ENCODE results near the gene GLCCI1.
A peak's percentile ranks its signal among the peaks of the same experiment; 100 is the strongest.

The GLCCI1 gene

GRCh38 chr7:7984424-7984823, 15.8 kb downstream of the GLCCI1 start:
- no peak overlapping the region for H3K4me3 ChIP-seq (ENCODE audit: low read length, poor library complexity, severe bottlenecking)

GRCh38 chr7:7988706-7989105, 20.1 kb downstream of the GLCCI1 start:
- Histone ChIP-seq H3K9ac (ENCODE audit: low read depth, low read length, poor library complexity, severe bottlenecking) (no peak overlapping the region), H3K4me2 (ENCODE audit: low read depth, low read length, poor library complexity, severe bottlenecking) (peak overlapping the region; percentile 74), H2AFZ (ENCODE audit: low read length) (no peak overlapping the region), H4K20me1 (ENCODE audit: insufficient read depth, low read length, poor library complexity, severe bottlenecking) (peaks cover 68% of the 10 kb centered on the region), H3K36me3 (ENCODE audit: insufficient read depth, low read length) (peaks cover 6% of the 10 kb centered on the region; the same call in 1 of the 2 replicates), H3K27me3 (ENCODE audit: insufficient read depth, low read length, poor library complexity, severe bottlenecking) (no peaks in the 10 kb centered on the region), H3K9me2 (replicated peaks; ENCODE audit: low read depth, low read length) (no peaks in the 10 kb centered on the region), H3F3A (ENCODE audit: low read depth) (no peaks in the 10 kb centered on the region), H3K79me2 (ENCODE audit: insufficient read depth, low read length) (peaks cover 100% of the 10 kb centered on the region), H3K4me1 (ENCODE audit: insufficient read depth, low read length, poor library complexity, severe bottlenecking) (peaks cover 35% of the 10 kb centered on the region), H3K9me3 (ENCODE audit: insufficient read depth, low read depth, low read length) (peaks cover 13% of the 10 kb centered on the region; the same call in 1 of the 2 replicates), H3K4me3 (ENCODE audit: low read length, poor library complexity, severe bottlenecking) (no peak overlapping the region)
- no peak for TF ChIP-seq EZH2phosphoT487 (IDR thresholded peaks at IDR 0.05; ENCODE audit: borderline replicate concordance)
- no peak for TF ChIP-seq CTCF (conservative IDR thresholded peaks at IDR 0.05; ENCODE audit: low read length)

More at GRCh38 chr7:7984424-7984823, 15.8 kb downstream of the GLCCI1 start:
- H3K27me3 ChIP-seq (ENCODE audit: insufficient read depth, low read length, poor library complexity, severe bottlenecking): no peaks in the 10 kb centered on the region
- H3K9ac ChIP-seq (ENCODE audit: low read depth, low read length, poor library complexity, severe bottlenecking): no peak overlapping the region
- peaks cover 99% of the 10 kb centered on the region for H3K79me2 ChIP-seq (ENCODE audit: insufficient read depth, low read length)
- no peaks in the 10 kb centered on the region for H3K9me2 ChIP-seq (replicated peaks; ENCODE audit: low read depth, low read length)
- H3K4me1 ChIP-seq (ENCODE audit: insufficient read depth, low read length, poor library complexity, severe bottlenecking): peaks cover 30% of the 10 kb centered on the region
- H4K20me1 ChIP-seq (ENCODE audit: insufficient read depth, low read length, poor library complexity, severe bottlenecking): peaks cover 83% of the 10 kb centered on the region
- TF ChIP-seq EZH2phosphoT487 (IDR thresholded peaks at IDR 0.05; ENCODE audit: borderline replicate concordance): no peak
- TF ChIP-seq CTCF (conservative IDR thresholded peaks at IDR 0.05; ENCODE audit: low read length): no peak
- H3F3A ChIP-seq (ENCODE audit: low read depth): no peaks in the 10 kb centered on the region
- no peaks in the 10 kb centered on the region for H3K36me3 ChIP-seq (ENCODE audit: insufficient read depth, low read length)
- H3K9me3 ChIP-seq (ENCODE audit: insufficient read depth, low read depth, low read length): no peaks in the 10 kb centered on the region
- no peak overlapping the region for H3K4me2 ChIP-seq (ENCODE audit: low read depth, low read length, poor library complexity, severe bottlenecking)
- H2AFZ ChIP-seq (ENCODE audit: low read length): no peak overlapping the region

GRCh38 chr7:7989133-7989532, 20.5 kb downstream of the GLCCI1 start:
- H3K4me2 ChIP-seq (ENCODE audit: low read depth, low read length, poor library complexity, severe bottlenecking): peak overlapping the region; percentile 74
- peaks cover 33% of the 10 kb centered on the region for H3K4me1 ChIP-seq (ENCODE audit: insufficient read depth, low read length, poor library complexity, severe bottlenecking)
- H3K9ac ChIP-seq (ENCODE audit: low read depth, low read length, poor library complexity, severe bottlenecking): peak overlapping the region; percentile 26
- peaks cover 6% of the 10 kb centered on the region; the same call in 1 of the 2 replicates for H3K36me3 ChIP-seq (ENCODE audit: insufficient read depth, low read length)
- H3K9me3 ChIP-seq (ENCODE audit: insufficient read depth, low read depth, low read length): peaks cover 13% of the 10 kb centered on the region; the same call in 1 of the 2 replicates
- TF ChIP-seq CTCF (conservative IDR thresholded peaks at IDR 0.05; ENCODE audit: low read length): no peak
- no peak for TF ChIP-seq EZH2phosphoT487 (IDR thresholded peaks at IDR 0.05; ENCODE audit: borderline replicate concordance)
- no peaks in the 10 kb centered on the region for H3K27me3 ChIP-seq (ENCODE audit: insufficient read depth, low read length, poor library complexity, severe bottlenecking)
- H3K9me2 ChIP-seq (replicated peaks; ENCODE audit: low read depth, low read length): no peaks in the 10 kb centered on the region
- peaks cover 64% of the 10 kb centered on the region for H4K20me1 ChIP-seq (ENCODE audit: insufficient read depth, low read length, poor library complexity, severe bottlenecking)
- H3K79me2 ChIP-seq (ENCODE audit: insufficient read depth, low read length): peaks cover 100% of the 10 kb centered on the region
- H3K4me3 ChIP-seq (ENCODE audit: low read length, poor library complexity, severe bottlenecking): peak overlapping the region; percentile 56
- no peaks in the 10 kb centered on the region for H3F3A ChIP-seq (ENCODE audit: low read depth)
- H2AFZ ChIP-seq (ENCODE audit: low read length): no peak overlapping the region
